DOHH2 (cell line): ENCODE results near the gene MUSK.

Source experiments
- H3F3A ChIP-seq: fragments of 200-600 bp; sonication (generic), shearing (Covaris generic); 2 replicates; pipeline ENCODE4 v1.6.0; 2016; ENCODE audit warnings: antibody characterized with exemption, mild to moderate bottlenecking; ENCODE audit not compliant: control insufficient read depth, insufficient read depth
- H3K27ac ChIP-seq: fragments of 200-600 bp; sonication (generic); 2 replicates; pipeline ENCODE4 v1.5.1; 2014; ENCODE audit warnings: low read depth, mild to moderate bottlenecking, low read length, moderate library complexity
- H3K27me3 ChIP-seq: fragments of 200-600 bp; sonication (generic); 2 replicates; pipeline ENCODE4 v1.6.1; 2014; ENCODE audit warnings: mild to moderate bottlenecking, low read length, mixed read lengths; ENCODE audit not compliant: control insufficient read depth
- H3K36me3 ChIP-seq: fragments of 200-600 bp; sonication (generic); 2 replicates; pipeline ENCODE4 v1.6.1; 2014; ENCODE audit warnings: mild to moderate bottlenecking, low read length, moderate library complexity, mixed read lengths; ENCODE audit not compliant: control insufficient read depth
- H3K4me1 ChIP-seq: fragments of 200-600 bp; sonication (generic); 2 replicates; pipeline ENCODE4 v1.6.1; 2014; ENCODE audit warnings: mild to moderate bottlenecking, low read length, mixed read lengths; ENCODE audit not compliant: control insufficient read depth
- H3K4me2 ChIP-seq: fragments of 200-600 bp; sonication (generic); 2 replicates; pipeline ENCODE4 v1.6.0; 2014; ENCODE audit warnings: mild to moderate bottlenecking, low read length, moderate library complexity
- H3K4me3 ChIP-seq: fragments of 200-600 bp; sonication (generic); 2 replicates; pipeline ENCODE4 v1.5.1; 2014; ENCODE audit warnings: mild to moderate bottlenecking, low read length, mixed read lengths
- H3K79me2 ChIP-seq: fragments of 200-600 bp; sonication (generic); 2 replicates; pipeline ENCODE4 v1.6.1; 2014; ENCODE audit warnings: mild to moderate bottlenecking, low read length, mixed read lengths; ENCODE audit not compliant: control insufficient read depth
- H3K9me2 ChIP-seq: fragments of 200-600 bp; sonication (generic); replicated peaks from 2 replicates; pipeline ENCODE4 v1.6.1; 2014; ENCODE audit warnings: mild to moderate bottlenecking, low read length, mixed read lengths; ENCODE audit not compliant: control insufficient read depth
- H3K9me3 ChIP-seq: fragments of 200-600 bp; sonication (generic); 2 replicates; pipeline ENCODE4 v1.6.1; 2014; ENCODE audit warnings: antibody characterized with exemption, low read length, mixed read lengths; ENCODE audit not compliant: control insufficient read depth, insufficient read depth
- H4K20me1 ChIP-seq: fragments of 200-600 bp; sonication (generic); 2 replicates; pipeline ENCODE4 v1.6.0; 2014; ENCODE audit warnings: low read depth, mild to moderate bottlenecking, antibody characterized with exemption, low read length, moderate library complexity; ENCODE audit not compliant: control insufficient read depth, insufficient read depth
- EZH2phosphoT487 ChIP-seq: fragments of 200-600 bp; sonication (generic); IDR thresholded peaks from 2 replicates; pipeline ENCODE4 v1.6.1; 2017; ENCODE audit warnings: borderline replicate concordance, mild to moderate bottlenecking, antibody characterized with exemption, low read length, moderate library complexity, mixed read lengths
- TF ChIP-seq, protein P1 (sequence below): fragments of 200-600 bp; sonication (generic); IDR thresholded peaks from one replicate; pipeline ENCODE4 v1.5.1; 2014; ENCODE audit warnings: antibody characterized with exemption, mild to moderate bottlenecking, low read depth, low read length; ENCODE audit not compliant: poor library complexity, severe bottlenecking

Gene MUSK

DNA sequence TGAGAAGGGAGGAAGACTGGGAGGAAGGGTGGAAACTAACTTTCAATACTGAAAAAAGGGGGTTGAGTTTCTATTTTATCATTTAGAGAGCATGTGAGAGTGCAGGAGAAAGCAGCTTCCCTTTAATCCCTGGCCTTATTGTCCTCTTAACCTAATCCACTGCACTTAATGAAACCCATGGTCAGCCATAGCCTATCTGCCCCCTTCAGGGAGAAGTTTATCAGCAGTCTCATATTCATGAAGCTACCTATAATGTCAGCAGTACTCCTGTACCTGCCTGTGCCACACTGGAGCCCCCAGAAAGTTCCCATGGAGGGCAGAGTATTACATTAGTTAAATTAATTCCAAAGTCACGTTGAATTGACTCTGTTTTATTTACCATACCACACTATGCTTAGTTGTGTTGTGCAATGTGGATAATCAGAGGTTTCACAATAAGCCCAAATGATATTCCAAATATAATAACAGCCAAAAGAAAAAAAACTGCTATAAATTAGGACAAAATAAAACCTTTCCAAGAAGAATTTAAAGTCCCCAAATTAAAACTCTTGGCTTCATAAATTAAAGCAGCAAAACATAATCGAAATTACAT is 62.9 kb downstream of the MUSK start:
- Histone ChIP-seq H3K4me3 (no peak overlapping the region), H3K9me2 (no peaks in the 10 kb centered on the region), H3K27ac (no peak overlapping the region), H4K20me1 (no peaks in the 10 kb centered on the region), H3K79me2 (no peaks in the 10 kb centered on the region), H3K4me1 (no peaks in the 10 kb centered on the region), H3K36me3 (no peaks in the 10 kb centered on the region), H3F3A (no peaks in the 10 kb centered on the region), H3K9me3 (no peaks in the 10 kb centered on the region), H3K27me3 (no peaks in the 10 kb centered on the region), H3K4me2 (no peak overlapping the region)
- TF ChIP-seq EZH2phosphoT487, result no peak
- TF ChIP-seq, protein P1, sequence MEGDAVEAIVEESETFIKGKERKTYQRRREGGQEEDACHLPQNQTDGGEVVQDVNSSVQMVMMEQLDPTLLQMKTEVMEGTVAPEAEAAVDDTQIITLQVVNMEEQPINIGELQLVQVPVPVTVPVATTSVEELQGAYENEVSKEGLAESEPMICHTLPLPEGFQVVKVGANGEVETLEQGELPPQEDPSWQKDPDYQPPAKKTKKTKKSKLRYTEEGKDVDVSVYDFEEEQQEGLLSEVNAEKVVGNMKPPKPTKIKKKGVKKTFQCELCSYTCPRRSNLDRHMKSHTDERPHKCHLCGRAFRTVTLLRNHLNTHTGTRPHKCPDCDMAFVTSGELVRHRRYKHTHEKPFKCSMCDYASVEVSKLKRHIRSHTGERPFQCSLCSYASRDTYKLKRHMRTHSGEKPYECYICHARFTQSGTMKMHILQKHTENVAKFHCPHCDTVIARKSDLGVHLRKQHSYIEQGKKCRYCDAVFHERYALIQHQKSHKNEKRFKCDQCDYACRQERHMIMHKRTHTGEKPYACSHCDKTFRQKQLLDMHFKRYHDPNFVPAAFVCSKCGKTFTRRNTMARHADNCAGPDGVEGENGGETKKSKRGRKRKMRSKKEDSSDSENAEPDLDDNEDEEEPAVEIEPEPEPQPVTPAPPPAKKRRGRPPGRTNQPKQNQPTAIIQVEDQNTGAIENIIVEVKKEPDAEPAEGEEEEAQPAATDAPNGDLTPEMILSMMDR, result no peak

DNA sequence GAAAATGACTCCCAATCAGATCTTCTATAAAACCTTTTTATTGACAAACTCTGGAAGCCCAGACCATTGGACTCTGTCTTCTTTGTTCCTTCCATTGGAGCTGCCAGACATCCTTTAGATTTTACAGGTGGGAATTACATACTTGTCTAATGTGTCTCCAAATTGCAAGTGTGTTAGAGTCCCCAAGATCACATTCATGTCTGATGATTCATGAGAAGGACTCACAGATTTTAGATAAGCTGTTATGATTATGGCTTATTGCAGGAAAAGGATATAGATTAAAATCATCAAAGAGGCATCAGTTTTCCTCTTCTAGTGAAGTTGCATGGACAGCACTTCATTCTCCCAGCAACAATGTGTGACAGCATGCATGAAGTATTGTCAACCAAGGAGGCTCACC is 70.4 kb downstream of the MUSK start:
- Histone ChIP-seq H3K36me3 (no peaks in the 10 kb centered on the region), H3K4me3 (no peak overlapping the region), H3K79me2 (no peaks in the 10 kb centered on the region), H3F3A (no peaks in the 10 kb centered on the region), H3K9me2 (no peaks in the 10 kb centered on the region), H3K9me3 (no peaks in the 10 kb centered on the region), H3K4me1 (no peaks in the 10 kb centered on the region), H3K4me2 (no peak overlapping the region), H3K27me3 (no peaks in the 10 kb centered on the region), H3K27ac (no peak overlapping the region), H4K20me1 (no peaks in the 10 kb centered on the region)
- TF ChIP-seq EZH2phosphoT487, result no peak
- TF ChIP-seq, protein P1, result no peak

DNA sequence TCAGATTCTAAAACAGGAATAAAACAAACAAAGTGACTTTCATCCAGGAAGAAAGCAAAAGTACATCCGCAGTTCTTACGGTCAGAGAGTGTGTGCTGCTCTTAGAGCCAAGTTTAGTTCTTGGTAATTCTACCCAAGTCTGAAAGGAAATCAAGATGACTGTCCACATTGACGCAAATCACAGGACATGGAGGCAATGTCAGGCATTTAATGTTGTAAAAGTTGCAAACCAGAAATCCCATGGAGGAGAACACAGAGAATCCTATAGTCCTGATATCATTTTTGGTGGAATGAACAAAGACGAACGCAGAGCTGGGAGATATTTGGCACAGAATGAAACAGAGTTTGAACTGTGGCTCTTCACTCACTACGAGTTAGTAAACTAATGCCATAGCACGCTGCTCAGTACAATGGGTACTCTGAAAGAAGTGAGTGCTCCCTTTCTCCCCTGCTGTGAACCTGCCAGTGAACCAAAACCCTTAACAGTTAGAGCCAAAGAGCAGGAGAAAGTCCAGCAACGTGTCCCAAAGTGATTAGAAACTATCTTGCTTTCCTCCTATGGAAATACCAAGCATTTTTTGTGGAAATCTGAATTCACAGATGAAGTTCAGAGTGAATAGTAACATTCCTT is 74.3 kb downstream of the MUSK start:
- Histone ChIP-seq H3K9me3 (no peaks in the 10 kb centered on the region), H3K79me2 (no peaks in the 10 kb centered on the region), H3K4me3 (no peak overlapping the region), H3K27me3 (no peaks in the 10 kb centered on the region), H3K36me3 (no peaks in the 10 kb centered on the region), H3K27ac (no peak overlapping the region), H3K4me2 (no peak overlapping the region), H3K9me2 (no peaks in the 10 kb centered on the region), H4K20me1 (no peaks in the 10 kb centered on the region), H3K4me1 (no peaks in the 10 kb centered on the region), H3F3A (no peaks in the 10 kb centered on the region)
- TF ChIP-seq EZH2phosphoT487, result no peak
- TF ChIP-seq, protein P1, result no peak
